Endodermal cell (in vitro differentiated cells): ENCODE data around the gene LMF2. TPM values are rescaled to one million over a fixed set of nuclear protein-coding genes. Genes with fewer than 3 reads are reported as not detected.
A peak's percentile ranks its signal among the peaks of the same experiment; 100 is the strongest.

ENCODE experiments used
- DNase-seq: peaks from one replicate; pipeline ENCODE4 v3.0.0-alpha.2; 2017
- H3K27ac ChIP-seq: 2 replicates; pipeline ENCODE4 v1.5.1; 2013; ENCODE audit warnings: mild to moderate bottlenecking, low read depth, low read length, moderate library complexity
- H3K27me3 ChIP-seq: 2 replicates; pipeline ENCODE4 v1.6.1; 2013; ENCODE audit warnings: mild to moderate bottlenecking, low read length, moderate library complexity; ENCODE audit not compliant: insufficient read depth, control insufficient read depth, poor library complexity, severe bottlenecking
- H3K36me3 ChIP-seq: 2 replicates; pipeline ENCODE4 v1.7.0; 2013; ENCODE audit warnings: mild to moderate bottlenecking, low read length, moderate library complexity; ENCODE audit not compliant: control insufficient read depth, insufficient read depth
- H3K4me1 ChIP-seq: one replicate; pipeline ENCODE4 v1.7.0; 2013; ENCODE audit warnings: low read length; ENCODE audit not compliant: control insufficient read depth, insufficient read depth
- H3K4me3 ChIP-seq: 2 replicates; pipeline ENCODE4 v1.5.1; 2013; ENCODE audit warnings: mild to moderate bottlenecking, low read length, moderate library complexity
- H3K9ac ChIP-seq: 2 replicates; pipeline ENCODE4 v1.6.1; 2013; ENCODE audit warnings: mild to moderate bottlenecking, low read length, moderate library complexity; ENCODE audit not compliant: poor library complexity, severe bottlenecking; ENCODE audit errors: extremely low read depth
- H3K9me3 ChIP-seq: 2 replicates; pipeline ENCODE4 v1.6.1; 2013; ENCODE audit warnings: mild to moderate bottlenecking, low read length, moderate library complexity; ENCODE audit not compliant: control insufficient read depth
- H3K27ac Mint-ChIP-seq: 2 replicates; pipeline ENCODE4 v1.8.0; 2020; ENCODE audit warnings: mixed read lengths
- H3K27me3 Mint-ChIP-seq: 2 replicates; pipeline ENCODE4 v1.8.0; 2021; ENCODE audit warnings: mild to moderate bottlenecking, mixed read lengths; ENCODE audit not compliant: insufficient read depth
- H3K36me3 Mint-ChIP-seq: 2 replicates; pipeline ENCODE4 v1.8.0; 2020; ENCODE audit warnings: low read depth, mixed read lengths
- H3K4me1 Mint-ChIP-seq: 2 replicates; pipeline ENCODE4 v1.8.0; 2020; ENCODE audit warnings: mixed read lengths
- H3K4me3 Mint-ChIP-seq: 2 replicates; pipeline ENCODE4 v1.8.0; 2020; ENCODE audit warnings: mild to moderate bottlenecking, moderate library complexity, mixed read lengths
- H3K9me3 Mint-ChIP-seq: 2 replicates; pipeline ENCODE4 v1.8.0; 2020; ENCODE audit warnings: mild to moderate bottlenecking, mixed read lengths
- WGBS, 2 experiments: methylation state at CpG; one replicate each; pipeline versions ENCODE4 v1.1.5 to v1.1.7; 2013; ENCODE audit warnings: missing lambda C conversion rate in 2 of 2, mixed read lengths in 1 of 2; ENCODE audit not compliant: insufficient coverage in 1 of 2, insufficient read length in 1 of 2; 5-methylcytosine and 5-hydroxymethylcytosine counted together
- total RNA-seq, 2 donors: library from RNA; stranded (reverse); fragmentation: NEBNext Ultra II Directional in 1 of 2; extraction: Animal tissue kit (Norgen Biotek cat#: 25700) in 1 of 2; gene quantifications; 2 replicates in 1 of 2; 3 replicates in 1 of 2; pipeline ENCODE4 v1.2.1, GENCODE V29; 2021
- TF ChIP-seq, protein P1 (sequence below): fragments of 200-600 bp; sonication (generic); conservative IDR thresholded peaks from 2 replicates; pipeline ENCODE4 v1.5.0; 2021; ENCODE audit warnings: antibody characterized with exemption, mild to moderate bottlenecking

Gene LMF2
- total RNA-seq, 2 donors from 2014 or later = 58.8 to 65.2 TPM

DNA sequence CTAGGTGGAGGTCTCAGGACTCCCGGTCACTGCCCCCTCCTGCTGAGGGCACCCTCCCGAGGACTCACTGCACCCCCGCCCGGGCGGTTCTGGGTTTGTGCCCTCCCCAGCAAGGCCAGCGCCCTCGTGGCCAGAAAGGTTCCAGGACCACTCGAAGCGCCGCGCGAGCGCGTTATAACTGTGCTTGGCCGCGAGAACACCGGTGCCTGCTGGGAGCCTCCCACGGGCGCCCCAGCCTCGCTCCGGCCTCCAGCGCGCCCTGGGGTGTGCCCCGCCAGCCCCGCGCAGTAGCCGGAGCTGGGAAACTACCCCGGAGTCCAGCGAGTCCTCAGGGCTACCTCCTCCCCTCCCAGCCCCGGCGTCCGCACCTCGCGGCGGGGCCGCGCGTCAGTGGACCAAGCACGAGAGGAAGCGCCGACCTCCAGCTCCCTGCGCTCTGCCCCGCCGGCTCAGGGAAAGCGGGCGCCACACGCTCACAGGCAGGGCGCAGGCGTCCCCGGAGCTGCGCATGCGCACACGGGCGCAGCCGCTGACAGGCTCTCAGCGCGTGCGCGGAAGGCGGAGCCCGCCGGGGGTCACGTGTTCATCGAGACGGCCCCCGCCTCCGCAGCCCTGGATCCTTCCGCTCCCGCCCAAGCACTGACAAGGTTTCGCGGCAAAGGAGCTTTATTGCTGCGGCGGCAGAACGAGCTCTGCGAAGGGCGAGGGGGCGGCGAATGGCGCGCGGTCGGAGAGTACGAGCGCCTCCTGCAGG is 17.8 kb upstream of the LMF2 start, which contains the start of gene SCO2:
SCO2 (minus strand) TSS at position 495 of the 754 bp plus-strand sequence. CDS start 1,187 bp downstream, outside the sequence.
- 0 to 2% methylated on average over 50 to 84 of the region's 84 CpGs for WGBS, 2 experiments
- no peaks in the 10 kb centered on the region for H3K4me1 ChIP-seq
- peaks cover 16% of the 10 kb centered on the region for H3K36me3 ChIP-seq
- peak within 1 kb of the TSS; percentile 70 for H3K4me3 Mint-ChIP-seq
- H3K9me3 ChIP-seq = no peaks in the 10 kb centered on the region
- DNase-seq = peak; percentile 98
- no peaks in the 10 kb centered on the region for H3K9me3 Mint-ChIP-seq
- peaks cover 9% of the 10 kb centered on the region for H3K4me1 Mint-ChIP-seq
- H3K9ac ChIP-seq = peak within 1 kb of the TSS; percentile 75
- H3K36me3 Mint-ChIP-seq = peaks cover 8% of the 10 kb centered on the region
- H3K4me3 ChIP-seq = peak within 1 kb of the TSS; percentile 88
- peak within 1 kb of the TSS; percentile 87 for H3K27ac Mint-ChIP-seq
- peaks cover 31% of the 10 kb centered on the region for H3K27me3 Mint-ChIP-seq
- H3K27ac ChIP-seq = peak within 1 kb of the TSS; percentile 87
- peaks cover 24% of the 10 kb centered on the region for H3K27me3 ChIP-seq
- TF ChIP-seq, protein P1, sequence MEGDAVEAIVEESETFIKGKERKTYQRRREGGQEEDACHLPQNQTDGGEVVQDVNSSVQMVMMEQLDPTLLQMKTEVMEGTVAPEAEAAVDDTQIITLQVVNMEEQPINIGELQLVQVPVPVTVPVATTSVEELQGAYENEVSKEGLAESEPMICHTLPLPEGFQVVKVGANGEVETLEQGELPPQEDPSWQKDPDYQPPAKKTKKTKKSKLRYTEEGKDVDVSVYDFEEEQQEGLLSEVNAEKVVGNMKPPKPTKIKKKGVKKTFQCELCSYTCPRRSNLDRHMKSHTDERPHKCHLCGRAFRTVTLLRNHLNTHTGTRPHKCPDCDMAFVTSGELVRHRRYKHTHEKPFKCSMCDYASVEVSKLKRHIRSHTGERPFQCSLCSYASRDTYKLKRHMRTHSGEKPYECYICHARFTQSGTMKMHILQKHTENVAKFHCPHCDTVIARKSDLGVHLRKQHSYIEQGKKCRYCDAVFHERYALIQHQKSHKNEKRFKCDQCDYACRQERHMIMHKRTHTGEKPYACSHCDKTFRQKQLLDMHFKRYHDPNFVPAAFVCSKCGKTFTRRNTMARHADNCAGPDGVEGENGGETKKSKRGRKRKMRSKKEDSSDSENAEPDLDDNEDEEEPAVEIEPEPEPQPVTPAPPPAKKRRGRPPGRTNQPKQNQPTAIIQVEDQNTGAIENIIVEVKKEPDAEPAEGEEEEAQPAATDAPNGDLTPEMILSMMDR = peak; percentile 73

DNA sequence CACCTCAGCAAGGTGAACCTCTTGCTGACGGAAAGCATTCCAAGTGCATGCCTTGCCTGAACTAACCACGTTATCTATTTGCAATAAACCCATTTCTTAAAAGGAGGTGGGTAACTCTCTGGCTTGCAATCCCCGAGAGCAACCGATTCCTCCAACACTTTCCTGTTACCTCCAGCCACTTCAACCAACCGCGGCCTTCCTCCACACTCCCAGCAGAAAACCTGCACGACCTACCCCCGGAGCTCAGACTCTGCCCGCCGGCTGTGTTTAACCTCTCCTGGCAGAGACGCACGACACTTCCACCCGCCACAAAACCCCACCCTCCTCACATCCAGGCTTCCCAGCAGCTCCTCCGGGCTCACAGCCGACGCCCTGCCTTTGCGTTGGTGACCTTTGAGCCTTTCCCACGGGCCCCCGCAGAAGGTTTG is 17.2 kb upstream of the LMF2 start:
- 32 to 39% methylated on average over 12 to 19 of the region's 19 CpGs for WGBS, 2 experiments
- peak overlapping the region; percentile 70 for H3K4me3 Mint-ChIP-seq
- H3K27ac ChIP-seq = peak overlapping the region; percentile 49

DNA sequence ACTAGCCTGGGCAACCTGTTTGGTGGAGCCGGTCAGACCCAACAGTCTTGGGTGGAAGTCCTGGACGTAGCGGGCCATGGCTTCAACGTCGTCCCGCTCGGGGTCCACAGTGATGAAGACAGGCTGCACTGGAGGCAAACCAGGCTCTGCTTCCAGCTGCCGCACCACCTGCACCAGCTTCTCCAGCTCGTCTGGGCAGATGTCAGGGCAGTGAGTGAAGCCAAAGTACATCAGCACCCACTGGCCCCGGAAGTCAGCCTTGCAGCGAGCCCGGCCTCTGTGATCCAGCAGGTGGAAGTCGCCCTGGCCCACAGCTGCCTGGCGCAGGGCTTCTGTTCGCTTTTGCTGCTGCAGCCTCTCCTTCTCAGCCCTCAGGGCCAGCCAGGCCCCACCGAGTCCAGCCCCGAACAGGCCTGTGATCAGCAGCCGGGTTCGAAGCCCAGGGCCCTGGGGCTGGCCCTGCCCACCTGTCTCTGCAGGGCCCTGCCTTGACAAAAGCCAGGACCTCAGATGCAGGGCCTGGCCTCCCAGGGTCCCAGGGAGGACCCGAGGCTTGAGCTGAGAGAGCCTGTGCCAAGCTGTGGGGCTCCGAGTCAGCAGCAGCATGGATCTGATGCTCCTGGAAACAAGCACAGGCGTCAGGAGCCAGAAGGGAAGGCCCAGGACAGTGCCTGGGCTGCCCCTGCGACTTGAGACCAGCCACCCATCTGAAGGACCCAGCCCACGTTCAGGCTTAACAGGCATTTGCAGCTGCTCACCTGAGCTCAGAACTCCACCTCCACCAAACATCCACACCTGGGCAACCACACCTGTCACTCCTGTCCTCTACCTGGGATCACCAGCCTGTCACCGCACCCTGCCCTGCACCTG is 16.5 kb upstream of the LMF2 start:
- no peaks in the 10 kb centered on the region for H3K4me1 ChIP-seq
- peak overlapping the region; percentile 88 for H3K4me3 ChIP-seq
- Mint-ChIP-seq H3K4me3 (peak overlapping the region; percentile 70), H3K27ac (peak overlapping the region; percentile 87), H3K9me3 (no peaks in the 10 kb centered on the region), H3K36me3 (peaks cover 15% of the 10 kb centered on the region), H3K4me1 (peaks cover 9% of the 10 kb centered on the region), H3K27me3 (peaks cover 22% of the 10 kb centered on the region)
- H3K36me3 ChIP-seq = peaks cover 23% of the 10 kb centered on the region
- H3K27me3 ChIP-seq = peaks cover 12% of the 10 kb centered on the region
- DNase-seq = no peak
- no peak overlapping the region for H3K27ac ChIP-seq
- TF ChIP-seq, protein P1 = no peak
- peak overlapping the region; percentile 75 for H3K9ac ChIP-seq
- H3K9me3 ChIP-seq = no peaks in the 10 kb centered on the region
- WGBS, 2 experiments = 90 to 93% methylated on average over 21 to 25 of the region's 25 CpGs

More for the DNA sequence above, 17.2 kb upstream of the LMF2 start:
- peak overlapping the region; percentile 88 for H3K4me3 ChIP-seq
- H3K9me3 Mint-ChIP-seq = no peaks in the 10 kb centered on the region
- peak overlapping the region; percentile 87 for H3K27ac Mint-ChIP-seq
- TF ChIP-seq, protein P1 = no peak
- H3K9me3 ChIP-seq = no peaks in the 10 kb centered on the region
- H3K27me3 Mint-ChIP-seq = peaks cover 29% of the 10 kb centered on the region
- H3K36me3 ChIP-seq = peaks cover 17% of the 10 kb centered on the region
- DNase-seq = no peak
- peaks cover 11% of the 10 kb centered on the region for H3K36me3 Mint-ChIP-seq
- peaks cover 18% of the 10 kb centered on the region for H3K27me3 ChIP-seq
- peaks cover 9% of the 10 kb centered on the region for H3K4me1 Mint-ChIP-seq
- no peaks in the 10 kb centered on the region for H3K4me1 ChIP-seq
- peak overlapping the region; percentile 75 for H3K9ac ChIP-seq
